WTC11 (cell line): ENCODE measurements around the gene HOXA5.

Experiments
- CTCF ChIP-seq: fragments of 200-600 bp; IDR thresholded peaks from 2 replicates; pipeline ENCODE4 v1.8.0; 2022; ENCODE audit warnings: antibody characterized with exemption
- GABPB1 ChIP-seq: sonication (generic); formaldehyde crosslinking; IDR thresholded peaks from 2 replicates; pipeline ENCODE4 v1.8.1; 2023; ENCODE audit warnings: mild to moderate bottlenecking, missing genetic modification reagents
- HMGXB4 ChIP-seq: sonication (generic); formaldehyde crosslinking; IDR thresholded peaks from 2 replicates; pipeline ENCODE4 v1.8.1; 2023; ENCODE audit warnings: mild to moderate bottlenecking, moderate library complexity, missing genetic modification reagents
- JUN ChIP-seq: sonication (generic); formaldehyde crosslinking; IDR thresholded peaks from 2 replicates; pipeline ENCODE4 v1.8.0; 2023; ENCODE audit warnings: mild to moderate bottlenecking, missing genetic modification reagents

GRCh38 chr7:27109466-27110185 lies 33.9 kb downstream of the HOXA5 start:
- no peak for TF ChIP-seq CTCF
- no peak for TF ChIP-seq GABPB1 (CRISPR knock-in tag)
- TF ChIP-seq HMGXB4 = no peak
- TF ChIP-seq JUN (CRISPR knock-in tag) = no peak
